ENCODE measurements around the gene HTR4.

DNA sequence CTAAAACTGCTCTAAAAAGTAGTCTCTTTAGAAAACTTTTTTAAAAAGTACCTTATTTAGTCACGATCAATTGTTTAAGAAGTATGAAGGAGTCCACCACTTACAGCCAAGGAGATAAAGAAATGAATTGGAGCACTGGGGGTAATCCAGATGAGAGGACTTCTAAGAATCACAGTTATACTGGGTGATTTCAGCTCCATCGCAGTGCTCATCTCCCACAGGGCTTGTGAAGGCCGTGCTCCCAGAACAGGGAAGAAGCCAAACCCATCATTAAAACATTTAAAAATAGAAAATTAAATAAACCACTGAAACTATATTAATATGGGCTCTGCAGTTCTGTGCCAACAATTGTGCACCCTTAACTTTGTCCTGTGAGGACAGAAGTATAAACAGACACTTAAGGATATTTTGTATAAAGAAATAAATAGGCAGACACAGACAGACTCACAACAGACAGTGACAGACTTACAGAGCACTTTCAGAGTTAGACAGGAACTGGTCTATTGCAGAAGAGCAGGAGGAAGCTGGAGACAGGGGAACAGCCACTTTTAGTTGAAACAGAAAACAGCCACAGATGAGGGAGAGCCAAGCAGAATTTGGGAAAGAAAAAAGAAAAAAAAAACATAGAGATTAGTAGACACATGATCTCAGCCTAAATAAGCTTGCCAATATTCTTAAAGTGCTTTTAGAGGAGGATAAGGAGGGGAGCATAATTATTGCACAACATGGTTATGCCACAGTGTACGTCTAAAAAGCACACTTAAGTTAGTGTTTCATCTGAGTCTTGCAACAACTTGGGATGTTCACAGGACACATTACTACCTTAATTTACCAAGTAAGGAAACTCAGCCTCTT lies 188.7 kb downstream of the HTR4 start:
- TF ChIP-seq CTCF (conservative IDR thresholded peaks at IDR 0.05; ENCODE audit: low read length) (no peak), EZH2phosphoT487 (IDR thresholded peaks at IDR 0.05; ENCODE audit: borderline replicate concordance, low read depth, low read length) (no peak)
